NCI-H1092 (cell line): Measurements from ENCODE around the gene LGALS3BP.
"Not testable (repeated sequence)": the region's sequence is repeated elsewhere in the genome, so short reads cannot be mapped to it uniquely, and the experiment has no call there.

Experiments used
- DNase-seq: peaks from one replicate; lab custom pipeline; 2025; lab: John Stamatoyannopoulos, UW

LGALS3BP gene

DNA sequence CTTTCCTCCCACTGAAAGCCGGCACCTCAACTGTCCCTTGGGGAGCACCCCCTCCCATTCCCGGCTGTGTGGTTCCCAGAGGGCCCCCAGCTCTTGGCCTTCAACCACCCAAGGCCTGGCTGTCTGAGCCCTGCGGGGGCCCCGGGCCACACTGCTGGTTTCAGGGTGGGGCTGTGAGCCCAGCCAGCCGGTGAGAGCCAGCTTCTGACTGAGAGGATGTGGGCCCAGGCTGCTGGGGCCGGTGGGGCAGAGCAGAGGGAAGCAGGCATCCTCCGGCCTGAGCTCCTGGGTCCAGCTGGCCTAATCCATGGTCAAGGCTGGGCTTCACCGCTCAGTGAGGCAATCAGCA is 875 bp upstream of the LGALS3BP start:
- no peak for DNase-seq

DNA sequence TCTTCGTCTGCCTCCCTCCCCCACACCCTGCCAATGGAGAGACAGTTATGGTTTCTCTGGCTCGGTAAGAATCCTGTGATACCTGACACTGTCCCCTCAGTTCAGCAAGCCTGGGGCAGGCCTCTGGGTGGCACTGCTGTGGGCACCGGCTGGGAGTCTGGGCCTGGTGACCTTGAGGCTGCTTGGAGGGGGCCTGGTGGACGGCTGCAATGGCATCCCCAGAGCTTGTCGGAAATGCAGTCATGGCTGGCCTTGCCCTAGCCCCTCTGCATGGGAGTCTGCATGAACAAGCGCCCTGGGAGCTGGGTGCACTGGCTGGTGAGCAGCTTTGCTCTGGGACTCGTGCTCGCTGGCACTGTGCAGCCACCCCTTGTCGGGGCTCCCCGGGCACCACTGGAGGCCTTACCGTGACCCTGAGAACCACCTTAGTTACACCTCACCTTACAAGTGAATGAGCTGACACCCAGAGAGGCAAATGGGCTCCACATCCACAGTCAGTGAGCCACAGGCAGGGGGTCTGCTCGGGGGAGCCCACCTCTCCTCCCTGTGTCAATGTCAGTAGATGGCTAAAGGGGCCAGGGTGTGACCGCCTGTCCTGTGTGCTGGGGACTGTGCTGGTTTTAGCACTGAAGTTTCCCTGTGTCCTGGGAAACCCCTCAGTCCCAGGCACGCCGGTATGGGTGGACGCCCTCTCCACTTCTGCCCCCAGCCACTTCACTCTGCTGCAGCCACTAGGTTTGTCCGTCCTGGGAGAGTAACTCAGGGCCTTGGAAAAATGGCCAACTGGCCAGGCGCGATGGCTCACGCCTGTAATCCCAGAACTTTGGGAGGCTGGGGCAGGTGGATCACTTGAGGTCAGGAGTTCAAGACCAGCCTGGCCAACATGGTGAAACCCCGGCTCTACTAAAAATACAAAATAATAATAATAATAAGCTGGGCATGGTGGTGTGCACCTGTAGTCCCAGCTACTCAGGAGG is 1.4 kb downstream of the LGALS3BP start:
- no peak for DNase-seq

- DNase-seq: no peak
These were observed 2.1 kb downstream of the LGALS3BP start for GRCh38 chr17:78977681-78977943.

- DNase-seq: no peak
These were observed 2.6 kb downstream of the LGALS3BP start for GRCh38 chr17:78976907-78977680.

GRCh38 chr17:78974635-78975591 is 4.8 kb downstream of the LGALS3BP start:
- no peak for DNase-seq

- DNase-seq: no peak
These were observed 5.8 kb downstream of the LGALS3BP start for GRCh38 chr17:78973792-78974520.

DNA sequence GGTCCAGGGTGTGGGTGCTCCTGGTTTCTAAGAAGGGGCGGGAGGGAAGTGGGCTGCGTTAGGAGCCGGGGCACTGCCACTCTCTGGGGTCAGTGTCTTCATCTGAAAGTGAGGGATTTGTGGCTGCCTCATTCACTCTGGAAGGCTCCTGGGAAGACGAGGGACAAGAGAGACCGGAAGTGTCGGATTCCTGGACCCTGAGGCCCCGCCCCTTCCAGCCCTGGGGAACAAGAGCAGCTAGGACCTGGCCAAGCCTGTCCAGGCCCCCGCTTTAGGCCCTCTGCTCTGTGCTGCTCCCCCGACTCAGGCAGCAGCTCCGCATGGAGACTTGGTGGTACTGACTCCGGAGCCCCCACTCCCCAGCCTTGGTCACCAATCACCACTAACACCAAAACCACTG is 6.5 kb downstream of the LGALS3BP start:
- no peak for DNase-seq

DNA sequence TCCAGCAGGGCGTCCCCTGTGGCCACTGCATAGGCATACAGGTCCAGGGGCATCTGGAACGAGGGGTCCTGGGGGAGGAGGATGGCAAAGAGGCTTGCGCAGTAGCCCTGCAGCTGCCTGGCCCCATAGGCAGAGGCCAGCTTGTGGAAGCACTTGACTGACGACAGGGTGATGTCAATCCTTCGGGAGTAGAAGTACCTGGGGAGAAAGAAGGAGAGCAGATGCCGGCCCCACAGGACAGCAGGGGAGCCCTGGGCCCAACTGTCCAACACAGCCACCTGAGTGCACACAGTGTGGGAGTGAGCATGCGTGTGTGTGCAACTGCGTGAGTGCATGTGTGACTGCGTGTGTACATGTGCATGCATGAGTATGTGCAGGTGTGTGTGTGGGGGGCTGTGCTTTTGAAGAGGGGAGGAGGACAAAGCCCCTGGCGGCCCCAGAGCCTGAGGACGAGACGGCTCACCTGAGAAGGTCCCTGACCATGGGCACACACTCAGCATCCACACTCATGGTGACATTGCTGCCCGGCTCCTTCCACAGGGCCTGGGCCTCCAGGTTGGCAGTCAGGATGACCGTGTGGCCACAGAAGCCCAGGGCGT is 7.1 kb downstream of the LGALS3BP start:
- DNase-seq: no peak

DNA sequence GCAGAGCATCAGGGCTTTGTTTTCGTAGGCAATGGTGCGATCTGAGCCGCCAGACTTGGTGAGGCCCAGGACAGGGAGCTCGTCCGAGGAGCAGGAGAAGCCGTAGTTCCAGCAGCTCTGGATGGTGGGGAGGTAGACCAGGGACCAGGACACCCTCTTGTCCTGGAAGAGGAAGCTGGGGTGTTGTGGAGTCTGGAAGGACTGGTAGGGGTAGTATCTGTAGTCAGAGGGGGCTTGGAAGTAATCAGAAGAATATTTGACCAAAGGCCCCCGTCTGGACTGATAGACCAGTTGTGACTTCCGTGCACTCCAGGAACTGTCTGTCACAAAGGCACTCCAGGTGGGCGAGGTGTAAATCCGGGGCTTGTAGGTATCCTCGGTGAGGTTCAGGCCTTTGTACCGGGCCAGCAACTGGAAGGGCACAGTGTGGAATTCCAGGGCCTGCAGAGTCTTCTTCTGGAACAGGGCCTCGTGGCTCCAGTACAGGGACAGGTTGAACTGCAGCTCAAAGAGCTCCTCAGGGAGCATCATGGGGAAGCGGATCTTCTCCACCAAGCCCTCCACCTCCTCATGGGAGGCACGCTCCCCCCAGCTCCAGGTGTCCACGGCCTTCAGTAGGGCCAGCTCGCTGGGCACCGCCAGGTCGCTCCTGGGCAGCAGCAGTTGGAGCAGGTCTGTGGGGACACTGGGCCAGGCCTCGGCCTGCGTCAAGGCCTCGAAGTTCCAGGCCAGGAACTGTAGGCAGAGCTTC is 7.8 kb downstream of the LGALS3BP start:
- no peak for DNase-seq

DNA sequence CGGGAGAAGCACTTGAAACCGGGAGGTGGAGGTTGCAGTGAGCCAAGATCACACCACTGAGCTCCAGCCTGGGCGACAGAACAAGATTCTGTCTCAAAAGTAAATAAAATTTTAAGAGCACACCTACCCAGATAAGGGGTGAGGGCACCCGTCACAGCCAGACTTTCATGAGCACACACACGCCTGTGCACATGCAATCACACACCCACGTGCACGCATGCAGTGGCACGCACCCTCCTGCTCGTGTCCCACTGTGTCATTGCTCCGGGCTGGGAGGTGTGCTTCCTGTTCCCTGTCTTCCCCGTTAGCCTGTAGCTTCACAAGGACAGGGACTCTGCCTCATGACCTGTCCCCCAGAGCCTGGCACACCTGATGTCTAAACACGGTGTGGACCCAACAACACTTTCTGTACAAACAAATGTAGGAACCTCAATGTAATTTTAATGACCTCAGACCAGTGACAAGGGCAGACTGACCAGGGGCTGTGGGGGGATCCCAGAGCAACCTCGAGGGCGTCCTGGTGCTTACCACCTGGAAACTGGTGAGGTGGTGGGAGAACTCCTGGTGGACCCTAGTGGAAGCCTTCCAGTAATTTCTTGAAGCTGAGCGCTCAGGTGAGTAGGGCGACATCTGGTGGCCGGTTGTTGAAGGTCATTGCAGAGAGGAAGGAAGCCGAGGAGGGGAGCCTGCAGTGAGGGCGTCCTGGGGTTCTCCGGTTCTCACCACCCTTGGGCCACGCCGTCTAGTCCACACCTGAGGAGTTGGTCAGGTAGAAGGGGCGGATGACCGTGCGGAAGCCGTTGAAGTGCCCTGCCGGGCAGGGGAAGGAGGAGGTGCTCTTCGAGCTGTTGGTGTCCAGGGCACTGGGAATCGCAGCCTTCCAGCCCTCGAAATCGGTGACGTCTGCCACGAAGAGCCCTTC is 8.6 kb downstream of the LGALS3BP start:
- DNase-seq: peak; percentile 58

DNA sequence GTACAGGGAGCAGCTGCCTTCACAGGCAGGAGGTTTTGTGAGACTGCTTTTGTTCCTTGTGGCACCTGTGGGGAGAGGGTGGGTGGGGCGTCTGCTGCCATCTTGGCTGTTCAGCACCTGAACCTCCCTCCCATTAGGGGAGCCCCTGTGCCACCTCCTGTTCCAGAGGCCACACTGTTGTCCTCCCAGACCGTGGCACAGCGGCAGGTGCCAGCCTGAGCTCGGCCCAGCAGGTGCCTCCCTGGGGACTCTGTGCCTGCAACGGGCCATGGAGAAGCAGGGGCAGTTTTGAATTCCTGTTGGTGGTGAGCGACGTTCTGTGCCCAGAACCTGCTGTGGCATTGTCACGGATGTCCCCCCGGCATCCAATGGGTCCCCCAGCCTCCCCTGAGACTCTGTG is 9.9 kb downstream of the LGALS3BP start:
- DNase-seq: peak; percentile 18

DNA sequence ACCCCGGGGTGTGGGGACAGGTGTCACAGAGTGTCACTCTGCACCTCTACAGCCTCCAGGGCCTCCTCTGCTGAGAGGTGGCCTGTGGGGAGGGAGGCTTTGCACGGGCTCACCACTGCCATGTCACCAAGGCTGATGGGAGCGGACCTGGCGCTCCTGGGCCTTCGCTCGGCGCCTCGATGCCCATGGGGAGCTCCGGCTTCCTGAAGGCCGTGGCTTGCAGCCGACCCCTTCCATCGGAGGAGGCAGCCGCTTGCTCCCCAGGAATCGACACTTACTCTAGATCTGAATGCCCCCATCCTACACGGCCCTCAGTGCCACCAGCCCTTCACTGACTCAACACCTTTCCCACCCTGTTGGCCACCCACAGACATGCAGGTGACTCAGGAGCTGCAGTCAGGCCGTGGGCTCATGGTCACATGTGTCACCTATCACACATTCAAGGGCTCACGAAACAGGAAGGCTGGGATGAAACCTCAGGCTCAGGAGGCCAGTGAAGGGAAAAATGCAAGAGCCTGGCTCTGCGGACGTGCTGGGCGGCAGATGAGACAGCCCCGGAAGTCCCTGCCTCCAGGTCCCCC is 11.9 kb downstream of the LGALS3BP start:
- no peak for DNase-seq

DNA sequence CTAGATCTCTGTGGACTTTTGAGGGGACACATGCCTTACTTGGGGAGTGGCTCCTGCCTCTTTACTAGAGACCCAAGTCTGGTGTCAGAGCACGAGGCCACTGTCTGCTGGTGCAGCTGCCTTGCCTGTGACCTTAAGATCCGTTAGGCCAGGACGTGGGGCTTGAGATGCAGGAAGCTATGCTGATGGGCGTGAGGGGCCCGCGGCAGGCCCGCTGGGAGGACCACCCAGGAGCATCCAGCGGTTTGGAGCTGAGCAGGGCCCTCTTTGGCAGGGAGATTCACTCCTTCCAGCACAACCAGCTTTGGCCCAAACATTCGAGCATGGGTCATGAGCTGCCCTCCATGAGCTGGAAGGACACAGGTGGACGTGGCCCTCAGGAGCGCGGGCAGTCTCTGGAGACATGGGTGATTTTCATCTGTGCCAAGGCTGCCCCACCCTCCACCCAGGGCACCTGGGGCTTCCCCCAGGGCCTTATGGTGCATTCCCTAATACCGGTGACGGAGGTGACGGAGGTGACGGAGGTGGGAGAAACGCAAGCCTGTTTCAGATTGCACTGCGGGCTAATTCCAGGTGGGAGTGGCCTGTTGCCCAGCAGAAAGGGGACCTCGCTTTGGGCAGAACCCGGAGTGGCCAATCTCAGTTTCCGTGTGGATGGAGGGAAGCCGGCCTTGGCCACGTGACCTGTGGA is 12.7 kb downstream of the LGALS3BP start:
- no peak for DNase-seq

DNA sequence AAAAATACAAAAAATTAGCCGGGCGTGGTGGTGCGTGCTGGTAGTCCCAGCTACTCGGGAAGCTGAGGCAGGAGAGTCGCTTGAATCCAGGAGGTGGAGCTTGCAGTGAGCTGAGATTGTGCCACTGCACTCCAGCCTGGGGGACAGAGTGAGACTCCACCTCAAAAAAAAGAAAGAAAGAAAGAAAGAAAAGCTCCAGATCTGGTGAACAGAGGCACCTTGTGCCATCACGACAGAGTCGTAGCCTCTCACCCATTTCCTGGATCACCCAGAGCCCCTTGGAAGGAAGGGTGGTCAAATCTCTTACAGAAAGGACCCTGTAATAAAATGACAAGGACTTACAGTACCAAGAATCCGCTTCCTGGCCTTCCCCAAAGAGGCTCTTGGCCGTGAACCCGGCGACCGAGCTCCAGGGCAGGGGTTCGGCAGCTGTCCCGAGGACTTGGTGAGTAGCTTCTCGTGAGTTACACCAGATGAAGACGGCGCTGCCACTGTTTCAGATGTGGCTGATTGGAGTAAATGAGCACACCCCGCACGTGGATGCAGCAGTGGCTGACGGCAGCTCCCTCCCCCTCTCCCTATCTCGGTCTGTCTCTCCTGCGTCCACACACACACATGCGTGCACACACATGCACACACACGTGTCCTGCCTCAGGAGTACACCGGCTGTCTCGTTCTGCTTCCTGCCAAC is 13.5 kb downstream of the LGALS3BP start:
- DNase-seq: no peak

- no peak for DNase-seq
These were observed 14.2 kb downstream of the LGALS3BP start for GRCh38 chr17:78965491-78965924.

DNA sequence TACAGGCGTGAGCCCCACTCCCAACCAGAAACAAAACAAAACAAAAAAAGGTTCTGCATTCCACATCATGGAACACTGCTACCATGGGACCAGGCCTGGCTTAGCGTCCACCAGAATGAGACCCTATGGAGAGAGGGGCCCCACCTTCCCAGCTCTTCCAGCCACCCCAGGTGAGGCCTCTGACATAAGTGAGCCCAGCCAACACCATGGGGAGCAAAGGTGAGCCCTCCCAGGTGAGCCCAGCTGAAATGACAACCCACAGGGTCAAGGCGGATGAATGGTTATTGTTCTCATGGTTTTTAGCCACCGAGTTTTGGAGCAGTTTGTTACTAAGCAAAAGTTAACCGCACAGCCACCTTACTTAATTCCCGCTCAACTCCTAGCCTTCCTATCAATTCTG is 16.3 kb downstream of the LGALS3BP start:
- DNase-seq: no peak

DNA sequence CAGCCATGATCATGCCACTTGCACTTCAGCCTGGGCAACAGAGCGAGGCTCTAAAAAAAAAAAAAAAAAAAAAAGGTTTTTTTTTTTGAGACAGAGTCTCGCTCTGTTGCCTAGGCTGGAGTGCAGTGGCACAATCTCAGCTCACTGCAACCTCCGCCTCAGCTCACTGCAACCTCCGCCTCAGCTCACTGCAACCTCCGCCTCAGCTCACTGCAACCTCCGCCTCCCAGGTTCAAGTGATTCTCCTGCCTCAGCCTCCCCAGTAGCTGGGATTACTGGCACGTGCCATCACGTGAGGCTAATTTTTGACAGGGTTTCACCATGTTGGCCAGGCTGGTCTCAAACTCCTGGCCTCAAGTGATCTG is 16.8 kb downstream of the LGALS3BP start:
- DNase-seq: not testable (repeated sequence)
